K562 (cell line): ENCODE measurements around the gene KCNG1. TPM values are rescaled to one million over a fixed set of nuclear protein-coding genes. Genes with fewer than 3 reads are reported as not detected.
A peak's percentile ranks its signal among the peaks of the same experiment; 100 is the strongest.

ENCODE experiments used
- ARID1B ChIP-seq: fragments of 450-650 bp; IDR thresholded peaks from 2 replicates; pipeline ENCODE4 v1.6.1; 2016; ENCODE audit warnings: antibody characterized with exemption, mild to moderate bottlenecking, inconsistent platforms
- ATF1 ChIP-seq, 2 experiments: fragments of 450-650 bp in 1 of 2; IDR thresholded peaks; 2 replicates each; pipeline ENCODE4 v1.6.1; 2016; ENCODE audit warnings: missing compliant biosample characterization in 1 of 2, missing genetic modification characterization in 1 of 2
- CBFB ChIP-seq: sonication (generic); formaldehyde crosslinking; IDR thresholded peaks from 2 replicates; pipeline ENCODE4 v1.4.0; 2020; ENCODE audit warnings: mild to moderate bottlenecking, missing genetic modification reagents
- CREB1 ChIP-seq, 2 experiments: sonication (generic) in 1 of 2; formaldehyde crosslinking in 1 of 2; IDR thresholded peaks; 2 replicates each; pipeline versions ENCODE4 v1.6.1 to v1.8.0; 2012 to 2022; ENCODE audit warnings: inconsistent platforms in 1 of 2, mild to moderate bottlenecking in 1 of 2, missing genetic modification reagents in 1 of 2, moderate library complexity in 1 of 2
- CXXC5 ChIP-seq: fragments of 250-450 bp; sonication (Bioruptor Pico); IDR thresholded peaks from 2 replicates; pipeline ENCODE4 v1.8.0; 2022; ENCODE audit warnings: inconsistent platforms, mild to moderate bottlenecking, moderate library complexity
- ETV1 ChIP-seq: fragments of 450-650 bp; conservative IDR thresholded peaks from 2 replicates; pipeline ENCODE4 v1.6.1; 2016; ENCODE audit warnings: missing genetic modification characterization, control low read depth, low read depth, missing compliant biosample characterization
- HDAC8 ChIP-seq: fragments of 450-650 bp; IDR thresholded peaks from 2 replicates; pipeline ENCODE4 v1.6.1; 2016; ENCODE audit warnings: mild to moderate bottlenecking, missing genetic modification characterization, moderate library complexity, missing compliant biosample characterization
- HNRNPLL ChIP-seq: fragments of 200-400 bp; formaldehyde crosslinking; IDR thresholded peaks from 2 replicates; pipeline ENCODE4 v1.6.1; 2017; ENCODE audit warnings: low read length, low read depth, mild to moderate bottlenecking; ENCODE audit not compliant: poor library complexity, severe bottlenecking
- MAFK ChIP-seq: IDR thresholded peaks from 2 replicates; pipeline ENCODE4 v1.6.1; 2011; ENCODE audit warnings: low read length, improper control_type of control experiment
- MYBL2 ChIP-seq, 2 experiments: fragments of 450-650 bp in 1 of 2; sonication (generic) in 1 of 2; formaldehyde crosslinking in 1 of 2; IDR thresholded peaks; 2 replicates each; pipeline versions ENCODE4 v1.6.1 to v1.8.1; 2017 to 2022; ENCODE audit warnings: borderline replicate concordance in 1 of 2, inconsistent platforms in 1 of 2, low read depth in 1 of 2, mild to moderate bottlenecking in 1 of 2, missing genetic modification reagents in 1 of 2, moderate library complexity in 1 of 2
- NR2F6 ChIP-seq: fragments of 450-650 bp; formaldehyde crosslinking; IDR thresholded peaks from 2 replicates; pipeline ENCODE4 v1.4.0; 2020; ENCODE audit warnings: mild to moderate bottlenecking
- SIN3A ChIP-seq, 2 experiments: fragments of 150-350 bp in 1 of 2; IDR thresholded peaks; 2 replicates each; pipeline ENCODE4 v1.6.1; 2011 to 2016; ENCODE audit warnings: borderline replicate concordance in 2 of 2, low read depth in 2 of 2, low read length in 2 of 2, mild to moderate bottlenecking in 2 of 2, moderate library complexity in 2 of 2; ENCODE audit not compliant: control insufficient read depth in 1 of 2
- SNIP1 ChIP-seq: fragments of 450-650 bp; IDR thresholded peaks from 2 replicates; pipeline ENCODE4 v1.7.1; 2017; ENCODE audit warnings: low read depth, mild to moderate bottlenecking
- STAG1 ChIP-seq: sonication (generic); formaldehyde crosslinking; IDR thresholded peaks from 2 replicates; pipeline ENCODE4 v1.5.0; 2020; ENCODE audit warnings: missing genetic modification reagents, borderline replicate concordance
- ZFP30 ChIP-seq: fragments of 250-450 bp; sonication (Bioruptor Pico); IDR thresholded peaks from 2 replicates; pipeline ENCODE4 v1.8.0; 2022; ENCODE audit warnings: moderate library complexity, mild to moderate bottlenecking, inconsistent platforms, borderline replicate concordance
- ZNF146 ChIP-seq: IDR thresholded peaks from one replicate; pipeline ENCODE4 v1.6.1; 2018; ENCODE audit warnings: missing compliant biosample characterization; ENCODE audit not compliant: unreplicated experiment
- polyA plus RNA-seq, 8 experiments: library from polyadenylated mRNA; depleted of rRNA in 4 of 8; stranded (reverse) in 5 of 8; unstranded in 3 of 8; fragments of >200 nt; fragmentation: Nextera tagmentation in 2 of 8; fragmentation: Illumina TruSeq in 1 of 8; extraction: Ambion mirVana in 2 of 8; extraction: Trizol in 1 of 8; gene quantifications; 2 replicates each; pipeline versions ENCODE4 v1.2.1 to v1.2.3, GENCODE V29; 2011 to 2014; ENCODE audit warnings: inconsistent platforms in 1 of 8, missing spikeins in 1 of 8
- total RNA-seq, 7 experiments: library from RNA; depleted of rRNA in 6 of 7; stranded (reverse); fragments of >200 nt in 6 of 7; fragmentation: Illumina TruSeq in 2 of 7; extraction: Trizol in 2 of 7; gene quantifications; 2 replicates each; pipeline versions ENCODE4 v1.2.1 to v1.2.3, GENCODE V29; 2011 to 2021; ENCODE audit warnings: low replicate concordance in 1 of 7
- TF ChIP-seq, protein P1 (sequence below): fragments of 250-450 bp; sonication (Bioruptor Pico); IDR thresholded peaks from 2 replicates; pipeline ENCODE4 v1.9.0; 2021; ENCODE audit warnings: mild to moderate bottlenecking, inconsistent platforms
- TF ChIP-seq, protein P2 (sequence below): fragments of 250-450 bp; sonication (Bioruptor Pico); IDR thresholded peaks from 2 replicates; pipeline ENCODE4 v1.5.0; 2020; ENCODE audit warnings: mild to moderate bottlenecking, borderline replicate concordance
- TF ChIP-seq, protein P3 (sequence below): fragments of 250-450 bp; sonication (Bioruptor Pico); IDR thresholded peaks from 2 replicates; pipeline ENCODE4 v1.5.0; 2022; ENCODE audit warnings: mild to moderate bottlenecking

The KCNG1 gene
- total and polyA plus RNA-seq, 9 of the 15 experiments (the other 6 are each of a cell fraction or from before 2014, with no cell fraction given) = 0.06 to 1.5 (median 0.22) TPM; not detected in 2

DNA sequence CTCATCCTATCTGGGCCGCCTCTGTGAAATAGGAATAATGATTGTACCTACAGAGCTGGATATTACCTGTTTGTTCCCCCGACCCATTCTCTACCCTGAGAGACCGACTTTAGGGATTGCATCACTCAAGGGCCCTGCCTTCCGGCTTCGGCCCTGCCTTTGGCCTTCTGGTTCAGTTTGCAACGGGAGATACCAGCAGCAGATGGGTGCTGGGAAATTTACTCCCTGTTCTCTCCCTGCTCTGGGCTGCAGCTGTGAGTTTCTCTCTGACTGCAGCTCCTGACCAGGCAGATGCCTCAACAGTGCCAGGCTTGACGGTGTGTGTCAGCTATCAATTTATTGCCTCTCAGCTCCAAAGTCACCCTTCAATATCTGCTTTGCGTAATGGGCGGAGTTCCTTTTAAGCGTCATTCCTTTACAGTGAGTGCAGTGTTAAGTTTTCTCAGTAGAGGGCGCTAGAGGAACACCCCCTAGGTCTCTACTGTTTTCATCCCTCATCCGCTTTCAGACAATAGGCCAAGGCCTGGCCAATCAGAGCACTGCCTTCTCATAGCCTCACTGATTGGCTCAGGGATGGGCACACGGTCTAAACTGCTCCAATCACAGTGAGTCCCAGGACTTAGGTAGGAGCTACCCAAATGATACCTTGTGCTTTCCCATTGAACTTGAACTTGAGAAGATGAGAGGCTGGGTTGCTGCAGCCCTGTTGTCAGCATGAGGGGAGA lies 30.0 kb downstream of the KCNG1 start (continued):
- TF ChIP-seq, protein P1, sequence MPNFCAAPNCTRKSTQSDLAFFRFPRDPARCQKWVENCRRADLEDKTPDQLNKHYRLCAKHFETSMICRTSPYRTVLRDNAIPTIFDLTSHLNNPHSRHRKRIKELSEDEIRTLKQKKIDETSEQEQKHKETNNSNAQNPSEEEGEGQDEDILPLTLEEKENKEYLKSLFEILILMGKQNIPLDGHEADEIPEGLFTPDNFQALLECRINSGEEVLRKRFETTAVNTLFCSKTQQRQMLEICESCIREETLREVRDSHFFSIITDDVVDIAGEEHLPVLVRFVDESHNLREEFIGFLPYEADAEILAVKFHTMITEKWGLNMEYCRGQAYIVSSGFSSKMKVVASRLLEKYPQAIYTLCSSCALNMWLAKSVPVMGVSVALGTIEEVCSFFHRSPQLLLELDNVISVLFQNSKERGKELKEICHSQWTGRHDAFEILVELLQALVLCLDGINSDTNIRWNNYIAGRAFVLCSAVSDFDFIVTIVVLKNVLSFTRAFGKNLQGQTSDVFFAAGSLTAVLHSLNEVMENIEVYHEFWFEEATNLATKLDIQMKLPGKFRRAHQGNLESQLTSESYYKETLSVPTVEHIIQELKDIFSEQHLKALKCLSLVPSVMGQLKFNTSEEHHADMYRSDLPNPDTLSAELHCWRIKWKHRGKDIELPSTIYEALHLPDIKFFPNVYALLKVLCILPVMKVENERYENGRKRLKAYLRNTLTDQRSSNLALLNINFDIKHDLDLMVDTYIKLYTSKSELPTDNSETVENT = no peak
- TF ChIP-seq SNIP1 (no peak), SIN3A (IDR thresholded peaks at IDR 0.05; ENCODE audit: borderline replicate concordance in 2 of 2, control insufficient read depth in 1 of 2, low read depth in 2 of 2, low read length in 2 of 2) (no peak), ZFP30 (CRISPR knock-in tag) (no peak), HNRNPLL (peak; percentile 48), NR2F6 (no peak), STAG1 (CRISPR knock-in tag) (peak; percentile 50; the same call in 1 of the 2 replicates), CREB1 (IDR thresholded peaks at IDR 0.05) (no peak), CREB1 (CRISPR knock-in tag; IDR thresholded peaks at IDR 0.05) (peak; percentile 49; the same call in 1 of the 2 replicates), MYBL2 (IDR thresholded peaks at IDR 0.05; ENCODE audit: low read depth) (0 out of 2 replicates have a peak, but pooled peaks have one; percentile 12), MYBL2 (CRISPR knock-in tag; IDR thresholded peaks at IDR 0.05; ENCODE audit: borderline replicate concordance) (no peak), ATF1 (CRISPR knock-in tag; IDR thresholded peaks at IDR 0.05) (no peak), ATF1 (tag; IDR thresholded peaks at IDR 0.05) (peak; percentile 81), ZNF146 (CRISPR knock-in tag) (no peak), MAFK (peak; percentile 18; the same call in 1 of the 2 replicates), HDAC8 (no peak), CBFB (CRISPR knock-in tag) (no peak), CXXC5 (0 out of 2 replicates have a peak, but pooled peaks have one; percentile 40), ETV1 (tag) (peak; percentile 63), ARID1B (no peak)
- TF ChIP-seq, protein P2, sequence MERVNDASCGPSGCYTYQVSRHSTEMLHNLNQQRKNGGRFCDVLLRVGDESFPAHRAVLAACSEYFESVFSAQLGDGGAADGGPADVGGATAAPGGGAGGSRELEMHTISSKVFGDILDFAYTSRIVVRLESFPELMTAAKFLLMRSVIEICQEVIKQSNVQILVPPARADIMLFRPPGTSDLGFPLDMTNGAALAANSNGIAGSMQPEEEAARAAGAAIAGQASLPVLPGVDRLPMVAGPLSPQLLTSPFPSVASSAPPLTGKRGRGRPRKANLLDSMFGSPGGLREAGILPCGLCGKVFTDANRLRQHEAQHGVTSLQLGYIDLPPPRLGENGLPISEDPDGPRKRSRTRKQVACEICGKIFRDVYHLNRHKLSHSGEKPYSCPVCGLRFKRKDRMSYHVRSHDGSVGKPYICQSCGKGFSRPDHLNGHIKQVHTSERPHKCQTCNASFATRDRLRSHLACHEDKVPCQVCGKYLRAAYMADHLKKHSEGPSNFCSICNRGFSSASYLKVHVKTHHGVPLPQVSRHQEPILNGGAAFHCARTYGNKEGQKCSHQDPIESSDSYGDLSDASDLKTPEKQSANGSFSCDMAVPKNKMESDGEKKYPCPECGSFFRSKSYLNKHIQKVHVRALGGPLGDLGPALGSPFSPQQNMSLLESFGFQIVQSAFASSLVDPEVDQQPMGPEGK = no peak
- TF ChIP-seq, protein P3, sequence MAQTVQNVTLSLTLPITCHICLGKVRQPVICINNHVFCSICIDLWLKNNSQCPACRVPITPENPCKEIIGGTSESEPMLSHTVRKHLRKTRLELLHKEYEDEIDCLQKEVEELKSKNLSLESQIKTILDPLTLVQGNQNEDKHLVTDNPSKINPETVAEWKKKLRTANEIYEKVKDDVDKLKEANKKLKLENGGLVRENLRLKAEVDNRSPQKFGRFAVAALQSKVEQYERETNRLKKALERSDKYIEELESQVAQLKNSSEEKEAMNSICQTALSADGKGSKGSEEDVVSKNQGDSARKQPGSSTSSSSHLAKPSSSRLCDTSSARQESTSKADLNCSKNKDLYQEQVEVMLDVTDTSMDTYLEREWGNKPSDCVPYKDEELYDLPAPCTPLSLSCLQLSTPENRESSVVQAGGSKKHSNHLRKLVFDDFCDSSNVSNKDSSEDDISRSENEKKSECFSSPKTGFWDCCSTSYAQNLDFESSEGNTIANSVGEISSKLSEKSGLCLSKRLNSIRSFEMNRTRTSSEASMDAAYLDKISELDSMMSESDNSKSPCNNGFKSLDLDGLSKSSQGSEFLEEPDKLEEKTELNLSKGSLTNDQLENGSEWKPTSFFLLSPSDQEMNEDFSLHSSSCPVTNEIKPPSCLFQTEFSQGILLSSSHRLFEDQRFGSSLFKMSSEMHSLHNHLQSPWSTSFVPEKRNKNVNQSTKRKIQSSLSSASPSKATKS (CRISPR knock-in tag) = no peak
